Cardiac muscle cell (in vitro differentiated cells and primary cell): ENCODE measurements around the gene PTGER4. TPM values are rescaled to one million over a fixed set of nuclear protein-coding genes. Genes with fewer than 3 reads are reported as not detected.

Experiments used
- DNase-seq, 2 donors: peaks; one replicate each; pipeline versions ENCODE4 v3.0.0 to v3.0.0-alpha.2; 2010 to 2017; ENCODE audit warnings: low read depth in 1 of 2, low spot score in 1 of 2
- H3K27ac ChIP-seq: fragments of 200-600 bp; sonication (generic); 2 replicates; pipeline ENCODE4 v1.5.1; 2016
- H3K27me3 ChIP-seq: fragments of 200-600 bp; sonication (generic); 2 replicates; pipeline ENCODE4 v1.6.0; 2016; ENCODE audit warnings: control low read depth
- H3K36me3 ChIP-seq: fragments of 200-600 bp; sonication (generic); 2 replicates; pipeline ENCODE4 v1.5.1; 2016; ENCODE audit warnings: control low read depth
- H3K4me1 ChIP-seq: fragments of 200-600 bp; sonication (generic); 2 replicates; pipeline ENCODE4 v1.8.1; 2017; ENCODE audit warnings: low read depth, mild to moderate bottlenecking, mixed run types
- H3K4me3 ChIP-seq: fragments of 200-600 bp; sonication (generic); 2 replicates; pipeline ENCODE4 v1.5.1; 2016; ENCODE audit warnings: mild to moderate bottlenecking
- H3K9me3 ChIP-seq: fragments of 200-600 bp; sonication (generic); 2 replicates; pipeline ENCODE4 v1.5.1; 2017; ENCODE audit warnings: low read depth, mild to moderate bottlenecking, control low read depth
- polyA plus RNA-seq: library from polyadenylated mRNA; unstranded; fragments of >200 nt; fragmentation: Nextera tagmentation; extraction: Ambion mirVana; gene quantifications from 2 replicates; pipeline ENCODE4 v1.2.1, GENCODE V29; 2016
- total RNA-seq: library from RNA; depleted of rRNA; stranded (reverse); fragments of >200 nt; gene quantifications from 2 replicates; pipeline ENCODE4 v1.2.3, GENCODE V29; 2016
- TF ChIP-seq, protein P1 (sequence below): IDR thresholded peaks from 2 replicates; pipeline ENCODE4 v1.5.1; 2012; ENCODE audit warnings: low read depth, mild to moderate bottlenecking, low read length

Gene PTGER4
- total and polyA plus RNA-seq, 2 experiments from 2014 or later: 0.28 to 0.42 TPM

GRCh38 chr5:40688127-40688761 lies 8.5 kb downstream of the PTGER4 start:
- Histone ChIP-seq H3K27ac (no peak overlapping the region), H3K9me3 (no peaks in the 10 kb centered on the region), H3K4me1 (peaks cover 4% of the 10 kb centered on the region), H3K27me3 (peaks cover 12% of the 10 kb centered on the region), H3K36me3 (no peaks in the 10 kb centered on the region), H3K4me3 (no peak overlapping the region)
- TF ChIP-seq, protein P1, sequence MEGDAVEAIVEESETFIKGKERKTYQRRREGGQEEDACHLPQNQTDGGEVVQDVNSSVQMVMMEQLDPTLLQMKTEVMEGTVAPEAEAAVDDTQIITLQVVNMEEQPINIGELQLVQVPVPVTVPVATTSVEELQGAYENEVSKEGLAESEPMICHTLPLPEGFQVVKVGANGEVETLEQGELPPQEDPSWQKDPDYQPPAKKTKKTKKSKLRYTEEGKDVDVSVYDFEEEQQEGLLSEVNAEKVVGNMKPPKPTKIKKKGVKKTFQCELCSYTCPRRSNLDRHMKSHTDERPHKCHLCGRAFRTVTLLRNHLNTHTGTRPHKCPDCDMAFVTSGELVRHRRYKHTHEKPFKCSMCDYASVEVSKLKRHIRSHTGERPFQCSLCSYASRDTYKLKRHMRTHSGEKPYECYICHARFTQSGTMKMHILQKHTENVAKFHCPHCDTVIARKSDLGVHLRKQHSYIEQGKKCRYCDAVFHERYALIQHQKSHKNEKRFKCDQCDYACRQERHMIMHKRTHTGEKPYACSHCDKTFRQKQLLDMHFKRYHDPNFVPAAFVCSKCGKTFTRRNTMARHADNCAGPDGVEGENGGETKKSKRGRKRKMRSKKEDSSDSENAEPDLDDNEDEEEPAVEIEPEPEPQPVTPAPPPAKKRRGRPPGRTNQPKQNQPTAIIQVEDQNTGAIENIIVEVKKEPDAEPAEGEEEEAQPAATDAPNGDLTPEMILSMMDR: peak; percentile 75
- DNase-seq: peak; percentile 87 to 91

DNA sequence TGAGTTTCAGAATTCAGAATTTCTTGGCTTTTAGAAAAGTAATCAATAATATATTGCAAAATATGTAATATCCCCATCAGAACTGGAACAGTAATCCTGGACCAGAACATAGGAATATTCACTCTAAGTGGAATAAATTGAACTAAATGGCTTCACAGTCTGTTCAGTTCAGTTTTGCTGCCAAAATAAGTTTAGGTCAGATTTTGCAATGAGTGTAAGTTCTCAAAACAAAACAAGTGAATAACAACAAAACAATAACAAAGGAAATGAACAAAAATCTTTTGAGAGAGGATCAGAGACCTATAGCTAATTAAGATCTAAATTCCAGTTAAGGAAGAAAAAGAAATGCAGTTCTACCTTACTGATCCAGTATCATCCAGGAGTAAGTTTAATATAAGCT lies 9.3 kb downstream of the PTGER4 start:
- Histone ChIP-seq H3K36me3 (no peaks in the 10 kb centered on the region), H3K27me3 (peaks cover 6% of the 10 kb centered on the region), H3K4me1 (no peaks in the 10 kb centered on the region), H3K9me3 (no peaks in the 10 kb centered on the region), H3K27ac (no peak overlapping the region), H3K4me3 (no peak overlapping the region)
- TF ChIP-seq, protein P1: no peak
- DNase-seq: no peak

GRCh38 chr5:40689438-40689837 lies 9.7 kb downstream of the PTGER4 start:
- Histone ChIP-seq H3K27ac (no peak overlapping the region), H3K36me3 (no peaks in the 10 kb centered on the region), H3K27me3 (peaks cover 3% of the 10 kb centered on the region), H3K9me3 (no peaks in the 10 kb centered on the region), H3K4me1 (no peaks in the 10 kb centered on the region), H3K4me3 (no peak overlapping the region)
- TF ChIP-seq, protein P1: no peak
- DNase-seq: peak in 1 of 2 donors; percentile 93

DNA sequence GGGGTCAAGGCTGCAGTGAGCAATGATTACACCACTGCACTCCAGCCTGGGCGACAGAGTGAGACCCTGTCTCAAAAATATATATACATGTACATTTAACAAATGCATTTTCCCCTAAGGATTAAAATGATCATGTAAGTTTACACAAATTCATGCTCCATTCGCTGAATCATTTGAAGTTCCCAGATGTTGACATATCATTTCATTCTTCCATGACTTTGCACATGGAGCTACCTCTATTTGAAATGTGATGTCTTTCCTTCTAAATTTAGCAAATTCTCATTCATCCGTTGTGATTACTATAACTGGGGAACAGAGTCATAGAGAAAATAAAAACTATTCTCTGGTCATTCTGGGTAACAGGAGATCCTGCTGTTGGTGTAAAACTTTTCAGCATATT lies 10.6 kb downstream of the PTGER4 start:
- Histone ChIP-seq H3K27ac (no peak overlapping the region), H3K4me1 (no peaks in the 10 kb centered on the region), H3K27me3 (peaks cover 3% of the 10 kb centered on the region), H3K9me3 (no peaks in the 10 kb centered on the region), H3K4me3 (no peak overlapping the region), H3K36me3 (no peaks in the 10 kb centered on the region)
- TF ChIP-seq, protein P1: no peak
- no peak for DNase-seq

DNA sequence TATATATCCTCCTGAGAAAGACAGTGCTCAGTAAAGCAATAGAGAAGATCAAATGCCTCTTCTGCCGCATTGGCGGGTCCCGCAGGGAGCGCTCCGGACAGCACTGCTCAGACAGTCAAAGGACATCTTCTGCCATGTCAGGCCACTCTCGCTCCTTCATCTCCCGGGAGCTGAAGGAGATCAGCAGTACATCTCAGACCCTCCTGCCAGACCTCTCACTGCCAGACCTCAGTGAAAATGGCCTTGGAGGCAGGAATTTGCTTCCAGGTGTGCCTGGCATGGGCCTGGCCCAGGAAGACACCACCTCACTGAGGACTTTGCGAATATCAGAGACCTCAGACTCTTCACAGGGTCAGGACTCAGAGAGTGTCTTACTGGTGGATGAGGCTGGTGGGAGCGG lies 12.2 kb downstream of the PTGER4 start:
- no peaks in the 10 kb centered on the region for H3K36me3 ChIP-seq
- DNase-seq: no peak
- no peak overlapping the region for H3K4me3 ChIP-seq
- no peak overlapping the region for H3K27ac ChIP-seq
- TF ChIP-seq, protein P1: no peak
- H3K9me3 ChIP-seq: no peaks in the 10 kb centered on the region
- no peaks in the 10 kb centered on the region for H3K4me1 ChIP-seq
- H3K27me3 ChIP-seq: no peaks in the 10 kb centered on the region
